Muscle layer of colon (tissue), 2 donors: ENCODE results near the gene SOD2.
"Not testable (repeated sequence)": the region's sequence is repeated elsewhere in the genome, so short reads cannot be mapped to it uniquely, and the experiment has no call there.

Experiments
- H3K27ac ChIP-seq: one replicate; pipeline ENCODE4 v1.7.0; 2013; ENCODE audit warnings: low read depth, mild to moderate bottlenecking, low read length, moderate library complexity
- H3K27me3 ChIP-seq, 2 donors: one replicate each; pipeline ENCODE4 v1.7.0; 2013; ENCODE audit warnings: low read length in 2 of 2, mild to moderate bottlenecking in 2 of 2; ENCODE audit not compliant: insufficient read depth in 2 of 2, control insufficient read depth in 1 of 2
- H3K36me3 ChIP-seq: one replicate; pipeline ENCODE4 v1.7.0; 2013; ENCODE audit warnings: mild to moderate bottlenecking, low read length; ENCODE audit not compliant: insufficient read depth
- H3K4me1 ChIP-seq: one replicate; pipeline ENCODE4 v1.7.0; 2013; ENCODE audit warnings: mild to moderate bottlenecking, low read length; ENCODE audit not compliant: insufficient read depth
- H3K4me3 ChIP-seq, 2 donors: one replicate each; pipeline ENCODE4 v1.7.0; 2013; ENCODE audit warnings: low read length in 2 of 2, low read depth in 1 of 2, mild to moderate bottlenecking in 1 of 2, moderate library complexity in 1 of 2
- H3K9ac ChIP-seq: one replicate; pipeline ENCODE4 v1.7.0; 2013; ENCODE audit warnings: low read length
- H3K9me3 ChIP-seq: one replicate; pipeline ENCODE4 v1.7.0; 2013; ENCODE audit warnings: mild to moderate bottlenecking, low read length
- donor health status: abdominal sarcoma.
- donor health status: Adenocarcinoma of cecum.

Gene SOD2

DNA sequence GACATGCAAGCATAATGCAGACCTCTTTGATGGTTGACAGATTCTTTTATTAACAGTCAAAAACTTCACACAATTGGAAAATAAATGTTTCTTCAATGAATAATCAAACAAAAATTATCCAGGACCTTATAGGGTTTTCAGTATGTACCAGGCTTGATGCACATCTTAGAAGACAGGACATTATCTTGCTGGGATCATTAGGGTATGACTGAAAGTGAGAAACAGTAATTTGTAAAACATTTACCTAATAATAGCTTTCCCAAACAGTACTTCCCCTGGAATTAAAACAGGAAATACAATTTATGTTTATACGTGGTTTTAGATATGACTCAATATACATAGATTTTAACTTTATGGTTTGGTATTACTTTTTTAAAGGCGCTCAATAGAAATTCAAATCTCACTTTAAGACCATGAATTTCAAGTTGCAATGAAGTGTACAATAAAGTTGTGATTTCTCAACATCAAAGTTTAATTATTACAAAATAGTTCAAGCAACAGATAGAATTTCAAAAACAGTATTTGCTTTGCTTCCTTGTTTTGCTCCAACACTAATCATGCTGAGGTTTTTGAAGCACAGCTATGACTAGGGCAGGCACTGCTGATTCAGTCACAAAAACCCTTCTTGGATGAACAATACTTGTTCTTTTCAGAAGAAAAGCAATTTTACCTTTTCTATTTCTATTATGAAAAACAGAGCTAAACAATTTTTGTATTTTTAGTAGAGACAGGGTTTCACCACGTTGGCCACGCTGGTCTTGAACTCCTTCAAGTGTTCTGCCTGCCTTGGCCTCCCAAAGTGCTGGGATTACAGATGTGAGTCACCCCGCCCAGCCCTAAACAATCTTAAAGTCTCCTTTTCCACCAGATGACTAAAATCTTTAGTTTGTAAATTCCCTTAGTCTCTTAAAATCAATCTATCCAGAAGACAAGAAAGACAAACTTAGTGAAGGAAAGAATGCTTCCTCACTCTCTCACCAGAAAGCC lies 13.7 kb downstream of the SOD2 start:
- Histone ChIP-seq H3K27me3 (no peaks in the 10 kb centered on the region), H3K27ac (no peak overlapping the region), H3K4me1 (peaks cover 9% of the 10 kb centered on the region), H3K4me3 (no peak overlapping the region), H3K9ac (no peak overlapping the region), H3K36me3 (peaks cover 15% of the 10 kb centered on the region), H3K9me3 (no peaks in the 10 kb centered on the region)

DNA sequence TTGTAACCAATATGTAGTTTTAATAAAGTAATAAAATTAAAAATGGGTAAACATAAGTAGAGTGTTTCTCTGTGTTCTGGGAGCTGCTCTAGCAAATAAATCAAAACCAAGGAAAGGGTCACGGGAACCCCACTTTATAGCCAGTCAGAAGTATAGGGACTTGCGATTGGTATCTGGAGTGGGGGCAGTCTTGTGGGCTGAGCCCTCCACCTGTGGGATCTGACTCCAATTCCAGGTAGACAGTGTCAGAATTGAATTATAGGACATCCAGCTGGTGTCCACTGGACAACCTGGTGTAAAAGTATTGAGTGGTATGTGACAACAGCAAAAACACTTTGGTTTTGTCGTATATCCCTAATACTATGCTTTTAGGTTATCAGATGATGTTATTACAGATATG lies 14.5 kb downstream of the SOD2 start:
- Histone ChIP-seq H3K4me3 (no peak overlapping the region), H3K27me3 (no peaks in the 10 kb centered on the region), H3K9me3 (no peaks in the 10 kb centered on the region), H3K4me1 (peaks cover 9% of the 10 kb centered on the region), H3K27ac (no peak overlapping the region), H3K9ac (no peak overlapping the region), H3K36me3 (peaks cover 7% of the 10 kb centered on the region)

DNA sequence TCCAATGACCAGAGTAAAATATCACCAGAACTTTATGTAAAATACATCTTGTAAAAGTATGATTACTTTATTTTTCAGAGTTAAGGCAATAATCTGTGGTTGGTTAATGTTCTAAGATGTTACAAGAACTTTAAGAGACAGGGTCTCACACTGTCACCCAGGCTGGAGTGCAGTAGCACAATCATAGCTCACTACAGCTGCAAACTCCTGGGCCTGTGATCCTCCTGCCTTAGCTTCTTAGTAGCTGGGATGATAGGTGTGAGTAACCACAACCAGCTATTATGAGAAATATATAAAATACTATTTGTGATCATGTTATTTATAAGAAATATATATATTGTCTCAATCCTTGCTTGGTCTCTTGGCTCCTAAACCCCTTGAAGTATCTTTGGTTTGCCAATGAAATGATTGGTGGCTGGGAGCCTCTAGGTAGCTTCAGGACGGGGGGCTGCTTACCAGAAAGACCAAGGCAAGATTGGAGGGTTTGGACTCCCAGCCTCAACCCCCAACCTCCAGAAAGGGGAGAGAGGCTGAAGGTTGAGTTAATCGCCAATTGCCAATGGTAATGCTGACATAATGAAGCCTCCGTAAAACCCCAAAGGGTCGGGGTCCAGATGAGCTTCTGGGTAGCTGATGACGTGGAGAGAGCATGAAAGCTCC lies 15.4 kb downstream of the SOD2 start:
- H3K27me3 ChIP-seq: no peaks in the 10 kb centered on the region
- H3K4me1 ChIP-seq: peaks cover 9% of the 10 kb centered on the region
- H3K4me3 ChIP-seq: no peak overlapping the region
- H3K27ac ChIP-seq: no peak overlapping the region
- H3K9ac ChIP-seq: no peak overlapping the region
- H3K36me3 ChIP-seq: peaks cover 6% of the 10 kb centered on the region
- no peaks in the 10 kb centered on the region for H3K9me3 ChIP-seq

DNA sequence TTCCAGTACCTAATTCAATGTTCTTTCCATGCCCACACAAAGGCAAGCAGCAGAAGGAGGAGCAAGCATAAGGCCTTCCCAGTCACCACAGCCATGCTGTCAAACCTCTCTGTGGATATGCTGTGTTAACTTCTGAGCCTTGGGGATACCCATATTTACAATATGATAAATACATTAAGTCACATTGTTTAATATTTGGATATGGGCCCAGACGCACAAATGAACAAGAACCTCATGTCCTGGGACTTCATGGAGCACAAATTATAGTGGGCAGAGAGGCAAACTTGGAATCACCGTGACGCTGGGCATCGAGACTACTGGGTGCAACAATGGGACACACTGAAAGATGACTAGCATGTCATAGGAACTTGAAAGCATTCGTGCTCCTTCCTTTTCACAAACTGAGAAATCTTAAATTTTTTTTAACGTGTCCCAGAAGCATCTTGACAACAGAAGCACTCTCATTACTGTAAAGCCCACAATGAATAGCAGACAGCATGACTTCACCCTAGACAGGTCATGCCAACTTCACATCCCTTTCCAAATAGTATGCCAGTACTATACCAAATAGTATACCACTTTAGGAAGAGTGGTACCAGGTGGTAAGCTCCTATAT lies 16.0 kb downstream of the SOD2 start:
- Histone ChIP-seq H3K4me3 (no peak overlapping the region), H3K36me3 (peaks cover 6% of the 10 kb centered on the region), H3K4me1 (peaks cover 4% of the 10 kb centered on the region), H3K27me3 (no peaks in the 10 kb centered on the region), H3K9me3 (no peaks in the 10 kb centered on the region), H3K9ac (no peak overlapping the region), H3K27ac (no peak overlapping the region)

DNA sequence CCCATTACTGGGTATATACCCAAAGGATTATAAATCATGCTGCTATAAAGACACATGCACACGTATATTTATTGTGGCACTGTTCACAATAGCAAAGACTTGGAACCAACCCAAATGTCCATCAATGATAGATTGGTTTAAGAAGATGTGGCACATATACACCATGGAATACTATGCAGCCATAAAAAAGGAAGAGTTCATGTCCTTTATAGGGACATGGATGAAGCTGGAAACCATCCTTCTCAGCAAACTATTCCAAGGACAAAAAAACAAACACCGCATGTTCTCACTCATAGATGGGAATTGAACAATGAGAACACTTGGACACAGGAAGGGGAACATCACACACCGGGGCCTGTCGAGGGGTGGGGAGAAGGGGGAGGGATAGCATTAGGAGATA lies 16.8 kb downstream of the SOD2 start:
- H3K4me1 ChIP-seq, H3K9ac ChIP-seq, H3K9me3 ChIP-seq, H3K27ac ChIP-seq, H3K4me3 ChIP-seq, H3K27me3 ChIP-seq, H3K36me3 ChIP-seq: not testable (repeated sequence)

DNA sequence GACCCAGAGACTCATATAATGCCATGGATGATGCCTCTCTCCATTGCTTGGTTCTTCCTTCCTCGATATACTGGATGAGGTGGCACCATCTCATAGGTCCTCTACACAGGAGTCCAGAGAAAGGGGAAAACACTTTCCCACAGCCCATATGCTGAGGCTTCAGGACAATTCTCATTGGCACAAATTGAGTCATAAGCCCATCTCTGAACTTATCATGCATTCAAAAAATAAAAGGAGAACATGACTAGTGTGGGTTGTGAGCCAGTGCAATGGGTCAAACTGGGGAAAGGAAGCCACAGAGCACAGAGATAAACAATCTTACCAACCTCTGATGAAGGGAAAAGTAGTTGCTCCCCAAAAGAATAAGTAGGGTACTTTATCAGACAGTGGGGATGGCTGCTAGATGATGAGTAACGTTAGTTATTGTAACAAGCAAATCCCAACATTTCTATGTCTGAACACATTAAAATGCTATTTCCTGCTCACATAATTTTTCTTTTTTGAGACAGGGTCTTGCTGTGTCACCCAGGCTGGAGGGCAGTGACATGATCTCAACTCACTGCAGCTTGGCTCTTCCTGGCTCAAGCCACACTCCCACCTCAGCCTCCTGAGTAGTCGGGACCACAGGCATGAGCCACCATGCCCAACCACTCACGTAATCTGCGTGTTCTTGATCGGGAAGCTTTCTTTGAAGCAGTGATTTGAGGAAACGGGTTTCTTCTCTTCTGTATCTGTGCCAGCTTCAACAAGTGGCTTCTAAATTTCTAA lies 27.0 kb downstream of the SOD2 start:
- Histone ChIP-seq H3K27ac (no peak overlapping the region), H3K4me1 (no peaks in the 10 kb centered on the region), H3K36me3 (no peaks in the 10 kb centered on the region), H3K4me3 (no peak overlapping the region), H3K9me3 (no peaks in the 10 kb centered on the region), H3K27me3 (no peaks in the 10 kb centered on the region), H3K9ac (no peak overlapping the region)

DNA sequence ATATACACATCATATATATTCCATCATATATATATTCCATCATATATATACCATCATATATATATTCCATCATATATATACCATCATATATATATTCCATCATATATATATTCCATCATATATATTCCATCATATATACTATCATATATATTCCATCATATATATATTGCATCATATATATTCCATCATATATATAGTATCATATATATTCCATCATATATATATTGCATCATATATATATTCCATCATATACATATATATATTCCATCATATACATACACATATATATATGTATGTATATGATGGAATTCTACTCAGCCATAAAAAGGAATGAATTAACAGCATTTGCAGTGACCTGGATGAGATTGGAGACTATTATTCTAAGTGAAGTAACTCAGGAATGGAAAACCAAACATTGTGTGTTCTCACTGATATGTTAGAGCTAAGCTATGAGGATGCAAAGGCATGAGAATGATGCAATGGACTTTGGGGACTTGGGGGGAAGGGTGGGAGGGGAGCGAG lies 29.6 kb downstream of the SOD2 start:
- not testable (repeated sequence) for H3K36me3 ChIP-seq, H3K4me3 ChIP-seq, H3K9ac ChIP-seq, H3K9me3 ChIP-seq, H3K27ac ChIP-seq, H3K27me3 ChIP-seq, H3K4me1 ChIP-seq

DNA sequence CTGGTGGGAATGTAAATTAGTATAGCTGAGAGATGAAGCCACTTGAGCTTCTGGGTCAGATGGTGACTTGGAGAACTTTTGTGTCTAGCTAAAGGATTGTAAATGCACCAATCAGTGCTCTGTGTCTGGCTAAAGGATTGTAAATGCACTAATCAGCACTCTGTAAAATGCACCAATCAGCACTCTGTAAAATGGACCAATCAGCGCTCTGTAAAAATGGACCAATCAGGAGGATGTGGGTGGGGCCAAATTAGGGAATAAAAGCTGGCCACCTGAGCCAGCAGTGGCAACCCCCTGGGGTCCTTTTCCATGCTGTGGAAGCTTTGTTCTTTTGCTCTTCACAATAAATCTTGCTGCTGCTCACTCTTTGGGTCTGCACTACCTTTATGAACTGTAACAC lies 31.1 kb downstream of the SOD2 start:
- not testable (repeated sequence) for H3K27ac ChIP-seq, H3K4me3 ChIP-seq

DNA sequence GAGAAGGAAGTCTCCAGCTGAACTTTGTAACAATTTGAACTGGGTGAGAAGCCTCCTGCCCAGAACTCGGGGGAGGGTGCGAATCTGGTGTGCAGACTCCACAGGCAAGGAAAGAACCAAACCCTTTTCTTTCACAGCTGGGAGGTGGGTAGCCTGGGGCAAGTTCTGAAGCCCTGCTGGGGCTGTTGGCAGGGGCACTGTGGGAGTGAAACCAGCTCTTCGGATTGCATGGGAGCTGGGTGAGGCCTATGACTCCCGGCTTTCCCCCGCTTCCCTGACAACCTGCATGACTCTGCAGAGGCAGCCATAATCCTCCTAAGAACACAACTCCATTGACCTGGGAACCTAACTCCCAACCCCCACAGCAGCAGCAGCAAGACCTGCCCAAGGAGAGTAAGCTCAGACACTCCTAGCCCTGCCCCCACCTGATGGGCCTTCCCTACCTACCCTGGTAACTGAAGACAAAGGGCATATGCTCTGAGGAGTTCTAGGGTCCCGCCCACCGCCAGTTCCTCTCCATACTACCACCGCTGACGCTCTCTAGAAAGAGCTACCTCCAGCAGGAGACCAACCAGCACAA lies 37.5 kb downstream of the SOD2 start:
- no peaks in the 10 kb centered on the region for H3K27me3 ChIP-seq
- no peak overlapping the region for H3K9ac ChIP-seq
- H3K27ac ChIP-seq: no peak overlapping the region
- H3K36me3 ChIP-seq: no peaks in the 10 kb centered on the region
- H3K4me1 ChIP-seq: no peaks in the 10 kb centered on the region
- H3K9me3 ChIP-seq: no peaks in the 10 kb centered on the region
- H3K4me3 ChIP-seq: no peak overlapping the region

More for the DNA sequence above, 31.1 kb downstream of the SOD2 start:
- not testable (repeated sequence) for H3K27me3 ChIP-seq, H3K9me3 ChIP-seq, H3K9ac ChIP-seq, H3K36me3 ChIP-seq, H3K4me1 ChIP-seq

DNA sequence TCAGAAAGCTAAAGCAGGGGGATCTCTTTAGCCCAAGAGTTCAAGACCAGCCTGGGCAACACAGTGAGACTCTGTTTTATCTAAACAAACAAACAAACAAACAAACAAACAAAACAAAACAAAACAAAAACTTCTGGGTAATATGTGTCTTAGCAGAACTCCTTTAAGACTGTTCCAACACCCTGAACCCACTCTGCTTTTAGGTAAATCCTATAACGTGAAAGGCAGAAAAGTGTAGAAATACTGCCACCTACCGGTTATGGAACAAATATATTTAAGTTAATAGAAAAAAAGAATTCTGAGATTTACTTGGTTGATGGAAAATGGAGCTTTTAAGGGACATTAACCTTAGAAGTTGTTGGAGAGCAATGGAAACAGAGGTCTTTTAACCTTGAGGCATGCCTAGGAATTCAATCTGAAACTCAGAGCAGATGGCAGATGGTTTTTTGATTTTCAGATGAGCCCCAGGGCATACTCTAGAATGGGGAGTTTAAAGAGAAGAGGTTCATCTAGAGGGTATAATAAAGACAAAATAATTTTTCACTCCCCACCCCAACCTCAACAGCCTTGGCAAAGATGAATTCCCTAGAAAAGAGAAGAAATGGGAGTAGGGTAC lies 38.5 kb downstream of the SOD2 start:
- Histone ChIP-seq H3K4me3 (no peak overlapping the region), H3K36me3 (no peaks in the 10 kb centered on the region), H3K9me3 (no peaks in the 10 kb centered on the region), H3K27ac (no peak overlapping the region), H3K9ac (no peak overlapping the region), H3K4me1 (no peaks in the 10 kb centered on the region), H3K27me3 (no peaks in the 10 kb centered on the region)
